K562 (cell line): Measurements from ENCODE around the gene ISYNA1. TPM values are rescaled to one million over a fixed set of nuclear protein-coding genes. Genes with fewer than 3 reads are reported as not detected.

Experiments
- BRCA1 ChIP-seq, 2 experiments: fragments of 450-650 bp in 1 of 2; sonication (generic) in 1 of 2; formaldehyde crosslinking in 1 of 2; IDR thresholded peaks; 2 replicates each; pipeline versions ENCODE4 v1.5.0 to v1.6.1; 2017 to 2020; ENCODE audit warnings: mild to moderate bottlenecking in 1 of 2, missing genetic modification reagents in 1 of 2
- BRD9 ChIP-seq: fragments of 450-650 bp; IDR thresholded peaks from 2 replicates; pipeline ENCODE4 v1.6.1; 2018; ENCODE audit warnings: low read depth; ENCODE audit not compliant: partially characterized antibody
- CCNT2 ChIP-seq: IDR thresholded peaks from 2 replicates; pipeline ENCODE4 v1.6.1; 2011; ENCODE audit warnings: borderline replicate concordance, low read depth, mild to moderate bottlenecking, moderate library complexity, mixed read lengths, low read length; ENCODE audit not compliant: insufficient read length; ENCODE audit errors: extremely low read depth
- CREB1 ChIP-seq, 2 experiments: sonication (generic) in 1 of 2; formaldehyde crosslinking in 1 of 2; IDR thresholded peaks; 2 replicates each; pipeline versions ENCODE4 v1.6.1 to v1.8.0; 2012 to 2022; ENCODE audit warnings: inconsistent platforms in 1 of 2, mild to moderate bottlenecking in 1 of 2, missing genetic modification reagents in 1 of 2, moderate library complexity in 1 of 2
- CSDE1 ChIP-seq, 2 experiments: fragments of 450-650 bp; IDR thresholded peaks; 2 replicates each; pipeline ENCODE4 v1.6.1; 2016; ENCODE audit warnings: mild to moderate bottlenecking in 1 of 2
- FOXK1 ChIP-seq: sonication (generic); formaldehyde crosslinking; IDR thresholded peaks from 2 replicates; pipeline ENCODE4 v1.8.0; 2022; ENCODE audit warnings: missing genetic modification reagents, mild to moderate bottlenecking, borderline replicate concordance
- FOXM1 ChIP-seq, 2 experiments: fragments of 450-650 bp in 1 of 2; sonication (generic) in 1 of 2; formaldehyde crosslinking in 1 of 2; IDR thresholded peaks; 2 replicates each; pipeline versions ENCODE4 v1.6.1 to v1.9.0; 2017 to 2022; ENCODE audit warnings: low read depth in 2 of 2, mild to moderate bottlenecking in 2 of 2, missing genetic modification reagents in 1 of 2, moderate library complexity in 1 of 2
- HDAC1 ChIP-seq, 2 experiments: fragments of 450-650 bp; IDR thresholded peaks; 2 replicates each; pipeline ENCODE4 v1.6.1; 2016 to 2017; ENCODE audit warnings: inconsistent platforms in 1 of 2, mild to moderate bottlenecking in 1 of 2, moderate library complexity in 1 of 2
- HNRNPLL ChIP-seq: fragments of 200-400 bp; formaldehyde crosslinking; IDR thresholded peaks from 2 replicates; pipeline ENCODE4 v1.6.1; 2017; ENCODE audit warnings: low read length, low read depth, mild to moderate bottlenecking; ENCODE audit not compliant: poor library complexity, severe bottlenecking
- ILK ChIP-seq: fragments of 450-650 bp; IDR thresholded peaks from 2 replicates; pipeline ENCODE4 v1.6.1; 2016; ENCODE audit warnings: missing genetic modification characterization, low read depth, mild to moderate bottlenecking, missing compliant biosample characterization, moderate library complexity, borderline replicate concordance
- MCM3 ChIP-seq: fragments of 450-650 bp; IDR thresholded peaks from 2 replicates; pipeline ENCODE4 v1.6.1; 2016
- NCOA4 ChIP-seq: fragments of 450-650 bp; IDR thresholded peaks from 2 replicates; pipeline ENCODE4 v1.6.1; 2018; ENCODE audit warnings: mild to moderate bottlenecking; ENCODE audit not compliant: partially characterized antibody
- NFYB ChIP-seq: IDR thresholded peaks from 2 replicates; pipeline ENCODE4 v1.6.1; 2011; ENCODE audit warnings: mild to moderate bottlenecking, moderate library complexity; ENCODE audit not compliant: insufficient read length; ENCODE audit errors: extremely low read depth
- RCOR1 ChIP-seq, 2 experiments: IDR thresholded peaks; 2 replicates each; pipeline ENCODE4 v1.6.1; 2012; ENCODE audit warnings: low read depth in 2 of 2, low read length in 2 of 2, borderline replicate concordance in 1 of 2, improper control_type of control experiment in 1 of 2
- SMAD3 ChIP-seq: fragments of 450-650 bp; formaldehyde crosslinking; conservative IDR thresholded peaks from 2 replicates; pipeline ENCODE4 v1.4.0; 2020; ENCODE audit warnings: mild to moderate bottlenecking
- STAT5A ChIP-seq: IDR thresholded peaks from 2 replicates; pipeline ENCODE4 v1.6.1; 2012; ENCODE audit warnings: low read length, inconsistent platforms, borderline replicate concordance
- TEAD1 ChIP-seq, 2 experiments: fragments of 450-650 bp in 1 of 2; sonication (generic) in 1 of 2; formaldehyde crosslinking; IDR thresholded peaks; 2 replicates each; pipeline versions ENCODE4 v1.4.0 to v1.8.0; 2020 to 2022; ENCODE audit warnings: mild to moderate bottlenecking in 2 of 2, missing genetic modification reagents in 1 of 2
- ZBTB7A ChIP-seq: IDR thresholded peaks from 2 replicates; pipeline ENCODE4 v1.6.1; 2011; ENCODE audit warnings: low read depth, mild to moderate bottlenecking, low read length, moderate library complexity, borderline replicate concordance; ENCODE audit not compliant: control insufficient read depth
- ZNF12 ChIP-seq: sonication (generic); formaldehyde crosslinking; IDR thresholded peaks from 2 replicates; pipeline ENCODE4 v1.4.0; 2020; ENCODE audit warnings: mild to moderate bottlenecking, missing genetic modification reagents
- ZNF146 ChIP-seq: IDR thresholded peaks from one replicate; pipeline ENCODE4 v1.6.1; 2018; ENCODE audit warnings: missing compliant biosample characterization; ENCODE audit not compliant: unreplicated experiment
- ZNF384 ChIP-seq: IDR thresholded peaks from 2 replicates; pipeline ENCODE4 v1.6.1; 2012; ENCODE audit warnings: low read depth, low read length, improper control_type of control experiment
- ZNF695 ChIP-seq: fragments of 450-650 bp; formaldehyde crosslinking; IDR thresholded peaks from 2 replicates; pipeline ENCODE4 v1.4.0; 2020; ENCODE audit warnings: mild to moderate bottlenecking, moderate library complexity
- polyA plus RNA-seq, 8 experiments: library from polyadenylated mRNA; depleted of rRNA in 4 of 8; stranded (reverse) in 5 of 8; unstranded in 3 of 8; fragments of >200 nt; fragmentation: Nextera tagmentation in 2 of 8; fragmentation: Illumina TruSeq in 1 of 8; extraction: Ambion mirVana in 2 of 8; extraction: Trizol in 1 of 8; gene quantifications; 2 replicates each; pipeline versions ENCODE4 v1.2.1 to v1.2.3, GENCODE V29; 2011 to 2014; ENCODE audit warnings: inconsistent platforms in 1 of 8, missing spikeins in 1 of 8
- total RNA-seq, 7 experiments: library from RNA; depleted of rRNA in 6 of 7; stranded (reverse); fragments of >200 nt in 6 of 7; fragmentation: Illumina TruSeq in 2 of 7; extraction: Trizol in 2 of 7; gene quantifications; 2 replicates each; pipeline versions ENCODE4 v1.2.1 to v1.2.3, GENCODE V29; 2011 to 2021; ENCODE audit warnings: low replicate concordance in 1 of 7
- TF ChIP-seq, protein P1 (sequence below): sonication (generic); formaldehyde crosslinking; IDR thresholded peaks from 2 replicates; pipeline ENCODE4 v1.8.0; 2022; ENCODE audit warnings: mild to moderate bottlenecking, missing genetic modification reagents

ISYNA1 gene
- total and polyA plus RNA-seq, 9 of the 15 experiments (the other 6 are each of a cell fraction or from before 2014, with no cell fraction given), result 21.8 to 460 (median 93.2) TPM

DNA sequence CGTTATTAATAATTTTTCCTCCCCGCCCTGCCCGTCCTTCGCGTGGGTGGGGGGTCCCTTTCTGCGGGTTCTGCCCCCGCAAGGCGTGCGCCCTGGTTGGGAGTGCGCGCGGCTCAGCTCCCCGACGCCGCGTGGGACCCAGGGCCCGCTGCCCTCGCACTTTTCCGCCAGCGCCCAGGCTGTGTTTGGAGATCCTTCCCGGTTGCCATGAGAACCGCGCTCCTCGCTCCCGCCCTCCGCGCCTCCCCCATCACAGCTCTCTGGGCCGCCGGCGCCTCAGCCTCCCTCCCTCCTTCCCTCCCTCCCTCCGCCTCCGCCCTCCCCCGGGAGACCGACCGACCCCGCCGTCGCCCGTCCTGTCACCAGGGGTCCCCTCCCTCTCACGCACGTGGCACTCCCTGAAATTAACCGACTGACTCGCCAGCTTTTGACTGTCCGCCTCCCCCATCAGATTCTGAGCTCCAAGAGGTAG, 21.1 kb downstream of the ISYNA1 start (continued):
- TF ChIP-seq ILK (no peak), BRD9 (no peak), CSDE1 (IDR thresholded peaks at IDR 0.05) (peak in 1 of 2 experiments; percentile 76; a peak in 1 of 4 replicates), HNRNPLL (peak; percentile 79), STAT5A (no peak), FOXM1 (IDR thresholded peaks at IDR 0.05; ENCODE audit: low read depth) (no peak), FOXM1 (CRISPR knock-in tag; IDR thresholded peaks at IDR 0.05; ENCODE audit: low read depth) (peak; percentile 86; the same call in 1 of the 2 replicates), CCNT2 (peak; percentile 62), FOXK1 (CRISPR knock-in tag) (0 out of 2 replicates have a peak, but pooled peaks have one; percentile 2), HDAC1 (IDR thresholded peaks at IDR 0.05) (peak in 1 of 2 experiments; percentile 79; a peak in 2 of 4 replicates), MCM3 (no peak), RCOR1 (IDR thresholded peaks at IDR 0.05; ENCODE audit: borderline replicate concordance in 1 of 2, low read depth in 2 of 2, low read length in 2 of 2) (peak in 1 of 2 experiments; percentile 58; a peak in 1 of 4 replicates), ZNF384 (no peak), TEAD1 (CRISPR knock-in tag; IDR thresholded peaks at IDR 0.05) (no peak), ZNF695 (CRISPR knock-in tag) (no peak), ZNF146 (CRISPR knock-in tag) (no peak), NCOA4 (no peak), SMAD3 (CRISPR knock-in tag) (no peak), BRCA1 (IDR thresholded peaks at IDR 0.05) (no peak), BRCA1 (CRISPR knock-in tag; IDR thresholded peaks at IDR 0.05) (no peak), ZBTB7A (peak; percentile 64), CREB1 (IDR thresholded peaks at IDR 0.05) (no peak; the same call in 1 of the 2 replicates), CREB1 (CRISPR knock-in tag; IDR thresholded peaks at IDR 0.05) (peak; percentile 62; the same call in 1 of the 2 replicates), ZNF12 (CRISPR knock-in tag) (no peak), NFYB (no peak)
- TF ChIP-seq, protein P1, sequence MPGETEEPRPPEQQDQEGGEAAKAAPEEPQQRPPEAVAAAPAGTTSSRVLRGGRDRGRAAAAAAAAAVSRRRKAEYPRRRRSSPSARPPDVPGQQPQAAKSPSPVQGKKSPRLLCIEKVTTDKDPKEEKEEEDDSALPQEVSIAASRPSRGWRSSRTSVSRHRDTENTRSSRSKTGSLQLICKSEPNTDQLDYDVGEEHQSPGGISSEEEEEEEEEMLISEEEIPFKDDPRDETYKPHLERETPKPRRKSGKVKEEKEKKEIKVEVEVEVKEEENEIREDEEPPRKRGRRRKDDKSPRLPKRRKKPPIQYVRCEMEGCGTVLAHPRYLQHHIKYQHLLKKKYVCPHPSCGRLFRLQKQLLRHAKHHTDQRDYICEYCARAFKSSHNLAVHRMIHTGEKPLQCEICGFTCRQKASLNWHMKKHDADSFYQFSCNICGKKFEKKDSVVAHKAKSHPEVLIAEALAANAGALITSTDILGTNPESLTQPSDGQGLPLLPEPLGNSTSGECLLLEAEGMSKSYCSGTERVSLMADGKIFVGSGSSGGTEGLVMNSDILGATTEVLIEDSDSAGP (CRISPR knock-in tag), result no peak
